Brain microvascular endothelial cell (primary cell): ENCODE data around the gene IRAK4.
"Not testable (repeated sequence)": the region's sequence is repeated elsewhere in the genome, so short reads cannot be mapped to it uniquely, and the experiment has no call there.

Experiments
- DNase-seq: peaks from one replicate; pipeline ENCODE4 v3.0.0-alpha.2; 2020
- H3K27ac ChIP-seq: fragments of 250-450 bp; sonication (Bioruptor Pico); 2 replicates; pipeline ENCODE4 v1.5.1; 2020; ENCODE audit warnings: mild to moderate bottlenecking, moderate library complexity
- H3K27me3 ChIP-seq: fragments of 250-450 bp; sonication (Bioruptor Pico); replicated peaks from 2 replicates; pipeline ENCODE4 v1.5.1; 2020; ENCODE audit warnings: mild to moderate bottlenecking
- H3K36me3 ChIP-seq: fragments of 250-450 bp; sonication (Bioruptor Pico); replicated peaks from 2 replicates; pipeline ENCODE4 v1.5.1; 2020; ENCODE audit warnings: mild to moderate bottlenecking
- H3K4me3 ChIP-seq: 2 replicates; pipeline ENCODE4 v1.5.1; 2011; ENCODE audit warnings: low read depth, mild to moderate bottlenecking, control low read depth, low read length, moderate library complexity
- CTCF ChIP-seq: IDR thresholded peaks from 2 replicates; pipeline ENCODE4 v1.5.1; 2011; ENCODE audit warnings: low read depth, mild to moderate bottlenecking, moderate library complexity, low read length, control low read depth, inconsistent platforms; ENCODE audit errors: missing control alignments
- in situ Hi-C: cut with HindIII; loops from 2 replicates; pipeline ENCODE4 v1.10.0; 2017; ENCODE audit warnings: low sequenced_read_pairs, low pct_ligation_motif_present

The IRAK4 gene

DNA sequence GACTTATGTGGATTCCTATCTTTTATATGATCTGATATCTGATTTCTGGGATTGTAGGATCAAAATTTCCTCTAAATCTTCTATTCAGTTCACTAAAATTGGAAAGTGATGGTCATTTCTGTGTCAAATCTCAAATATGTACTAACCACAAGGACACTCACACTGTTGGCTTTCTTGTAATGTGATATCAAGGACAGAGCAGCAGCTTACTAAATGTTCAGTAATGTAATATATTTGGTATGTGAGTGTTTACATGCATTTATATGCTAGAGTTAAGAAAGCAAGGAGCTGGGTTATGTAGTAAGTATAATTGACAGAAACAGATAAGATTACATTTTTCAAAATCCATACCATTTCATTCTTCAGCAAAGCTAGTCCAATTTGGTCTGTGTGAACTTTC is 16.6 kb upstream of the IRAK4 start:
- TF ChIP-seq CTCF, result no peak
- Histone ChIP-seq H3K27ac (peak overlapping the region; percentile 45), H3K36me3 (peaks cover 12% of the 10 kb centered on the region), H3K27me3 (no peaks in the 10 kb centered on the region), H3K4me3 (no peak overlapping the region)
- peak; percentile 75 for DNase-seq
- in situ Hi-C loops, result no loop called here

GRCh38 chr12:43744826-43745225 is 13.9 kb upstream of the IRAK4 start:
- H3K27me3 ChIP-seq, result no peaks in the 10 kb centered on the region
- H3K27ac ChIP-seq, result no peak overlapping the region
- DNase-seq, result no peak
- no peak for TF ChIP-seq CTCF
- H3K36me3 ChIP-seq, result peaks cover 12% of the 10 kb centered on the region
- no peak overlapping the region for H3K4me3 ChIP-seq
- in situ Hi-C loops, result no loop called here

- no peak overlapping the region for H3K27ac ChIP-seq
- H3K4me3 ChIP-seq, result no peak overlapping the region
- H3K36me3 ChIP-seq, result peaks cover 22% of the 10 kb centered on the region
- H3K27me3 ChIP-seq, result no peaks in the 10 kb centered on the region
- no peak for DNase-seq
- in situ Hi-C loops, result no loop called here
- no peak for TF ChIP-seq CTCF
Measured at GRCh38 chr12:43749016-43749415, 9.7 kb upstream of the IRAK4 start.

DNA sequence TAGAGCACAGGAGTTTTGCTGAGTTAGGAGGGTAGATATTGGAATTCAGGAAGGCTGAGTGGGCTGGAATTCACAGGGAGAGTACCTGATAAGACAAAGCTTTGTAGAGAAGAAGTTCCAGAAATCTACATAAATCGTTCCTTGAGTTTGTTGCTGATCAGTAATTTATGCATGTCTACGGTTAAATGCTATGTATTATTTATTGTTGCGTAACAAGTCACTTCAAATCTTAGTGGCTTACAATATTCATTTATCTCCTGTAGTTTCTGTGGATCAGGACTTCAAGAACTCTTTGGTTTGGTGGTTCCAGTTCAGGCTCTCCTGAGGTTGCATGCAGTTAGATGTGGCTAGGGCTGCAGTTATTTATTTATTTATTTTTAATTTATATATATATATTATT is 7.9 kb upstream of the IRAK4 start:
- Histone ChIP-seq H3K27ac (no peak overlapping the region), H3K36me3 (peaks cover 10% of the 10 kb centered on the region), H3K4me3 (no peak overlapping the region), H3K27me3 (no peaks in the 10 kb centered on the region)
- TF ChIP-seq CTCF, result no peak
- no peak for DNase-seq
- in situ Hi-C loops, result no loop called here

GRCh38 chr12:43751360-43751759 is 7.4 kb upstream of the IRAK4 start:
- H3K4me3 ChIP-seq, H3K27ac ChIP-seq, in situ Hi-C loops, H3K36me3 ChIP-seq, DNase-seq, H3K27me3 ChIP-seq: not testable (repeated sequence)

DNA sequence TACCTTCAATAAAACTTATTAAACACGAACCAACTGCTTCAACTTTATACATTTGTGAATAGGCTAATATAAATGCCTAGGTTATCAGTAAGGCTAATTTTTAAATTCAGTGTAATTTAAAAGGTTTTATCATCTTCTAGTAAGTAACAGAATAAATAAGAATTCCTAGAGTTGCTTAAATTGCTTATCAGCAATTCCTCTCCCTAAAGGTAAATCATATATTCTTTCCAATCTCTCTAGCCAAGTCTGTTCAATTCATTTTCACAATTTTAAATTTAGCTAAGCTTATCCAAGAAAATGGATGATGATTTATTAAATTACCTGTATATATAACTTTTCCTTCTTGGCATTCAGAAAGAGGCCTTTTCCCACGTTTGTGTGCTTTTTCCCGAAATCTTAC is 4.7 kb upstream of the IRAK4 start:
- no peak for DNase-seq

More for the DNA sequence above, 4.7 kb upstream of the IRAK4 start:
- Histone ChIP-seq H3K27ac (no peak overlapping the region), H3K27me3 (no peaks in the 10 kb centered on the region), H3K36me3 (peaks cover 10% of the 10 kb centered on the region), H3K4me3 (no peak overlapping the region)
- TF ChIP-seq CTCF, result no peak
- in situ Hi-C loops, result no loop called here
